ENCODE data around the gene SEC31B. TPM values are rescaled to one million over a fixed set of nuclear protein-coding genes. Genes with fewer than 3 reads are reported as not detected.

The SEC31B gene
- total and polyA plus RNA-seq, 9 of the 15 experiments (the other 6 are each of a cell fraction or from before 2014, with no cell fraction given) = 0.91 to 7.0 (median 2.4) TPM

DNA sequence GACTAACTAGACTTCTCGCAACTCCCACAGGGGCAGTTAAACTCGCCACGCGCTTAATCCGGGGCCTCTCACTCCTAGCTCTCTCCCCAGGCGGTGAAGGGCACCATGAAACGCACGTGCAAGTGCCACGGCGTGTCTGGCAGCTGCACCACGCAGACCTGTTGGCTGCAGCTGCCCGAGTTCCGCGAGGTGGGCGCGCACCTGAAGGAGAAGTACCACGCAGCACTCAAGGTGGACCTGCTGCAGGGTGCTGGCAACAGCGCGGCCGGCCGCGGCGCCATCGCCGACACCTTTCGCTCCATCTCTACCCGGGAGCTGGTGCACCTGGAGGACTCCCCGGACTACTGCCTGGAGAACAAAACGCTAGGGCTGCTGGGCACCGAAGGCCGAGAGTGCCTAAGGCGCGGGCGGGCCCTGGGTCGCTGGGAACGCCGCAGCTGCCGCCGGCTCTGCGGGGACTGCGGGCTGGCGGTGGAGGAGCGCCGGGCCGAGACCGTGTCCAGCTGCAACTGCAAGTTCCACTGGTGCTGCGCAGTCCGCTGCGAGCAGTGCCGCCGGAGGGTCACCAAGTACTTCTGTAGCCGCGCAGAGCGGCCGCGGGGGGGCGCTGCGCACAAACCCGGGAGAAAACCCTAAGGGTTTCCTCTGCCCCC lies 37.4 kb downstream of the SEC31B start (continued):
- TF ChIP-seq, protein P1, sequence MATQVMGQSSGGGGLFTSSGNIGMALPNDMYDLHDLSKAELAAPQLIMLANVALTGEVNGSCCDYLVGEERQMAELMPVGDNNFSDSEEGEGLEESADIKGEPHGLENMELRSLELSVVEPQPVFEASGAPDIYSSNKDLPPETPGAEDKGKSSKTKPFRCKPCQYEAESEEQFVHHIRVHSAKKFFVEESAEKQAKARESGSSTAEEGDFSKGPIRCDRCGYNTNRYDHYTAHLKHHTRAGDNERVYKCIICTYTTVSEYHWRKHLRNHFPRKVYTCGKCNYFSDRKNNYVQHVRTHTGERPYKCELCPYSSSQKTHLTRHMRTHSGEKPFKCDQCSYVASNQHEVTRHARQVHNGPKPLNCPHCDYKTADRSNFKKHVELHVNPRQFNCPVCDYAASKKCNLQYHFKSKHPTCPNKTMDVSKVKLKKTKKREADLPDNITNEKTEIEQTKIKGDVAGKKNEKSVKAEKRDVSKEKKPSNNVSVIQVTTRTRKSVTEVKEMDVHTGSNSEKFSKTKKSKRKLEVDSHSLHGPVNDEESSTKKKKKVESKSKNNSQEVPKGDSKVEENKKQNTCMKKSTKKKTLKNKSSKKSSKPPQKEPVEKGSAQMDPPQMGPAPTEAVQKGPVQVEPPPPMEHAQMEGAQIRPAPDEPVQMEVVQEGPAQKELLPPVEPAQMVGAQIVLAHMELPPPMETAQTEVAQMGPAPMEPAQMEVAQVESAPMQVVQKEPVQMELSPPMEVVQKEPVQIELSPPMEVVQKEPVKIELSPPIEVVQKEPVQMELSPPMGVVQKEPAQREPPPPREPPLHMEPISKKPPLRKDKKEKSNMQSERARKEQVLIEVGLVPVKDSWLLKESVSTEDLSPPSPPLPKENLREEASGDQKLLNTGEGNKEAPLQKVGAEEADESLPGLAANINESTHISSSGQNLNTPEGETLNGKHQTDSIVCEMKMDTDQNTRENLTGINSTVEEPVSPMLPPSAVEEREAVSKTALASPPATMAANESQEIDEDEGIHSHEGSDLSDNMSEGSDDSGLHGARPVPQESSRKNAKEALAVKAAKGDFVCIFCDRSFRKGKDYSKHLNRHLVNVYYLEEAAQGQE (IDR thresholded peaks at IDR 0.05; ENCODE audit: borderline replicate concordance) = peak; percentile 37; the same call in 1 of the 2 replicates
- TF ChIP-seq, protein P1 (CRISPR knock-in tag; IDR thresholded peaks at IDR 0.05; ENCODE audit: low read depth) = no peak
- TF ChIP-seq RAD21 (CRISPR knock-in tag; conservative IDR thresholded peaks at IDR 0.05 in 1 of 2, IDR thresholded peaks at IDR 0.05 in 1 of 2) = peak in 1 of 2 experiments; percentile 48; a peak in 2 of 4 replicates
- TF ChIP-seq U2AF1 (optimal IDR thresholded peaks at IDR 0.05; ENCODE audit: low read depth, low read length) = peak; percentile 30
- no peak for TF ChIP-seq ZNF347 (CRISPR knock-in tag; IDR thresholded peaks at IDR 0.05; ENCODE audit: low read depth)
- peak; percentile 63; the same call in 1 of the 2 replicates for TF ChIP-seq POLR2G (IDR thresholded peaks at IDR 0.05; ENCODE audit: low read depth, low read length)
- TF ChIP-seq NRF1 (conservative IDR thresholded peaks at IDR 0.05 in 1 of 2, IDR thresholded peaks at IDR 0.05 in 1 of 2) = peak; percentile 76 to 80
- TF ChIP-seq, protein P2, sequence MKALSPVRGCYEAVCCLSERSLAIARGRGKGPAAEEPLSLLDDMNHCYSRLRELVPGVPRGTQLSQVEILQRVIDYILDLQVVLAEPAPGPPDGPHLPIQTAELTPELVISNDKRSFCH (CRISPR knock-in tag; IDR thresholded peaks at IDR 0.05) = no peak
- TF ChIP-seq, protein P2 (tag; IDR thresholded peaks at IDR 0.05) = no peak
- TF ChIP-seq, protein P3, sequence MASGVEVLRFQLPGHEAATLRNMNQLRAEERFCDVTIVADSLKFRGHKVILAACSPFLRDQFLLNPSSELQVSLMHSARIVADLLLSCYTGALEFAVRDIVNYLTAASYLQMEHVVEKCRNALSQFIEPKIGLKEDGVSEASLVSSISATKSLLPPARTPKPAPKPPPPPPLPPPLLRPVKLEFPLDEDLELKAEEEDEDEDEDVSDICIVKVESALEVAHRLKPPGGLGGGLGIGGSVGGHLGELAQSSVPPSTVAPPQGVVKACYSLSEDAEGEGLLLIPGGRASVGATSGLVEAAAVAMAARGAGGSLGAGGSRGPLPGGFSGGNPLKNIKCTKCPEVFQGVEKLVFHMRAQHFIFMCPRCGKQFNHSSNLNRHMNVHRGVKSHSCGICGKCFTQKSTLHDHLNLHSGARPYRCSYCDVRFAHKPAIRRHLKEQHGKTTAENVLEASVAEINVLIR (CRISPR knock-in tag; IDR thresholded peaks at IDR 0.05) = no peak
- peak; percentile 44; the same call in 1 of the 2 replicates for TF ChIP-seq CTBP1 (IDR thresholded peaks at IDR 0.05; ENCODE audit: borderline replicate concordance)
- peak in 1 of 2 experiments; percentile 47; a peak in 1 of 4 replicates for TF ChIP-seq MAZ (CRISPR knock-in tag; conservative IDR thresholded peaks at IDR 0.05 in 1 of 2, IDR thresholded peaks at IDR 0.05 in 1 of 2)
- TF ChIP-seq, protein P4, sequence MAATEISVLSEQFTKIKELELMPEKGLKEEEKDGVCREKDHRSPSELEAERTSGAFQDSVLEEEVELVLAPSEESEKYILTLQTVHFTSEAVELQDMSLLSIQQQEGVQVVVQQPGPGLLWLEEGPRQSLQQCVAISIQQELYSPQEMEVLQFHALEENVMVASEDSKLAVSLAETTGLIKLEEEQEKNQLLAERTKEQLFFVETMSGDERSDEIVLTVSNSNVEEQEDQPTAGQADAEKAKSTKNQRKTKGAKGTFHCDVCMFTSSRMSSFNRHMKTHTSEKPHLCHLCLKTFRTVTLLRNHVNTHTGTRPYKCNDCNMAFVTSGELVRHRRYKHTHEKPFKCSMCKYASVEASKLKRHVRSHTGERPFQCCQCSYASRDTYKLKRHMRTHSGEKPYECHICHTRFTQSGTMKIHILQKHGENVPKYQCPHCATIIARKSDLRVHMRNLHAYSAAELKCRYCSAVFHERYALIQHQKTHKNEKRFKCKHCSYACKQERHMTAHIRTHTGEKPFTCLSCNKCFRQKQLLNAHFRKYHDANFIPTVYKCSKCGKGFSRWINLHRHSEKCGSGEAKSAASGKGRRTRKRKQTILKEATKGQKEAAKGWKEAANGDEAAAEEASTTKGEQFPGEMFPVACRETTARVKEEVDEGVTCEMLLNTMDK (IDR thresholded peaks at IDR 0.05; ENCODE audit: borderline replicate concordance, insufficient read depth, low read depth, low read length, poor library complexity, severe bottlenecking) = peak; percentile 36
